ENCODE measurements around the gene PPP1R12A.

Gene PPP1R12A

DNA sequence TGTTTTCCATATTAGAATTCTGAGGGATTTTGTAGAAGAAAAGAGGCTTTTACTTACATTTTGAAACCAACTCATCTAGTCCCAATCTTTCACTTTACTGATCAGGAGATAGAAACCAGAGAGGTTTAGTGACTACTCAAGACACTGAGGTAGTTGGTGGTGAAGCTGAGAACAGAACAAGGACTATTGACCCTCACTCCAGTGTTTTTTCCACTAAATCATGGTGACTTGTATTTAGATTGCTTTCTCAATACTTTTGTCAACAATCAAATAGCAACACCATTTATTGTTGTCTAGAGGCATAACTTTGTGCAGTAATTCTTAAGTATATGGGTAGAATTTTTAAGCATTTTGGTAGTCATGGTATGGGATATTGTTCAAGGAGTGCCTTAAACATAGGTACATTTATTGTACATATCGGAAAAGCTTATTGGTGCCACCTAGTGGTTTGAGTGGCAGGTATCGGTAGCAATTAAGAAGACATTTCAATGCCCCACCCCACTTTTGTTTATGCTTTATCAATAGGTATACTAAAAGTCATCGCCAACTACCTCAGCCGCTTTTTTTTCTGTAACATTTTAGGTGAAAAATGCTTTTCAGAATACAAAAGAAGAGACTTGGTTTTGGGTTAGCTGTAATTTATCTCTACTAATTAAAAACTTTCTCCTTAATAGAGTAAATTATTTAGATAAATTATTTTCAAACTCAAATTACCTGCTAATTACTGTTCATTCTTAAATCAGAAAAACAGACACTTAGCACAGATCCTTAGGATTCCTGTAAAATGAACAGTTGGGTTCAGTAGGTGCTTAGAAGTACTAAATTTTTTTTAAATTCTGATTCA lies 196.8 kb downstream of the PPP1R12A start:
- Mint-ChIP-seq H3K27me3 (ENCODE audit: low read depth, poor library complexity) (peaks cover 6% of the 10 kb centered on the region), H3K4me1 (no peaks in the 10 kb centered on the region), H3K9me3 (no peaks in the 10 kb centered on the region), H3K36me3 (ENCODE audit: low read depth) (no peaks in the 10 kb centered on the region), H3K4me3 (no peak overlapping the region), H3K27ac (no peak overlapping the region)
- peak; percentile 28 for DNase-seq
- TF ChIP-seq CTCF (IDR thresholded peaks at IDR 0.05) = peak; percentile 59

- TF ChIP-seq CTCF (IDR thresholded peaks at IDR 0.05) = no peak
- H3K27me3 Mint-ChIP-seq (ENCODE audit: low read depth, poor library complexity) = no peaks in the 10 kb centered on the region
- H3K4me3 Mint-ChIP-seq = no peak overlapping the region
- no peaks in the 10 kb centered on the region for H3K4me1 Mint-ChIP-seq
- H3K9me3 Mint-ChIP-seq = peaks cover 3% of the 10 kb centered on the region
- DNase-seq = no peak
- no peaks in the 10 kb centered on the region for H3K36me3 Mint-ChIP-seq (ENCODE audit: low read depth)
- no peak overlapping the region for H3K27ac Mint-ChIP-seq
Observed at GRCh38 chr12:79732638-79733037, 202.3 kb downstream of the PPP1R12A start.

DNA sequence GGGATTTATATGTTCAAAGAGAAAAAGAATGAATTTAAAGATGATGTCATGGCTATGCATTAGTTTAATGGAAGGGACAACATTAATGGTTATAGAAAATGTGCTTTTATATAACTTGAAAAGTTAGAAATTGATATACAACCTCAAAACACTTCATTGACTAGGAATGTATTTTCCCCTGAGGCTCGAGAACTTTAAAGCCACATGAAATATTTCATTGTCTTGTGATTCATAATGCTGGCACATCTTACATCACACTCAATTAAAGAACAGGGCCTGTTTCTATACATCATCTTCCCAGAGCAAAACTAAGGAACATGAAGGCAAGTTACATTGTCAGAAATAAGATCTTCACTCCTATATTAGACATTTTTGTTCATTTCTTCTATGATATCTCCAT lies 208.9 kb downstream of the PPP1R12A start:
- DNase-seq = no peak
- no peaks in the 10 kb centered on the region for H3K27me3 Mint-ChIP-seq (ENCODE audit: low read depth, poor library complexity)
- TF ChIP-seq CTCF (IDR thresholded peaks at IDR 0.05) = no peak
- H3K36me3 Mint-ChIP-seq (ENCODE audit: low read depth) = no peaks in the 10 kb centered on the region
- H3K4me3 Mint-ChIP-seq = no peak overlapping the region
- H3K27ac Mint-ChIP-seq = no peak overlapping the region
- peaks cover 3% of the 10 kb centered on the region for H3K9me3 Mint-ChIP-seq
- no peaks in the 10 kb centered on the region for H3K4me1 Mint-ChIP-seq

Data from nephron progenitor cell (in vitro differentiated cells).